ENCODE data around the gene NAV3.

The NAV3 gene

DNA sequence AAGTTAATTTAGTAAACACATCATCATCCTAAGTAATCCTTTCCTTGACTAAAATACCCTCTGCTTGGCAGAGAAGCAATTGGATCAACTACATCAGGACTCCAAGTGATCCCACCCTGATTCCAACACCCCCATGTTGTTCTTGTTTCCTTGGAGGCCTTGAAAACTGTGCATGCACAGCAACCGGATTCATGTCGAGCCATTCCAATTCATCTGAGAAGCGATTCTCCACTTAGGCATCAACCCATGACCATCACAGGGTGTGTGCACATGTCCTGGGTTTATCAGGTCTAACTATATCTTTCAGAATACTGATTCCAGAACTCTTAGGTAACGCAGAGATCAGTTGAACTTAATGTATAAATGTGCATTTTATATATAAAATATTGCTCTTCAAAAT is 163.0 kb downstream of the NAV3 start:
- DNase-seq, result no peak

DNA sequence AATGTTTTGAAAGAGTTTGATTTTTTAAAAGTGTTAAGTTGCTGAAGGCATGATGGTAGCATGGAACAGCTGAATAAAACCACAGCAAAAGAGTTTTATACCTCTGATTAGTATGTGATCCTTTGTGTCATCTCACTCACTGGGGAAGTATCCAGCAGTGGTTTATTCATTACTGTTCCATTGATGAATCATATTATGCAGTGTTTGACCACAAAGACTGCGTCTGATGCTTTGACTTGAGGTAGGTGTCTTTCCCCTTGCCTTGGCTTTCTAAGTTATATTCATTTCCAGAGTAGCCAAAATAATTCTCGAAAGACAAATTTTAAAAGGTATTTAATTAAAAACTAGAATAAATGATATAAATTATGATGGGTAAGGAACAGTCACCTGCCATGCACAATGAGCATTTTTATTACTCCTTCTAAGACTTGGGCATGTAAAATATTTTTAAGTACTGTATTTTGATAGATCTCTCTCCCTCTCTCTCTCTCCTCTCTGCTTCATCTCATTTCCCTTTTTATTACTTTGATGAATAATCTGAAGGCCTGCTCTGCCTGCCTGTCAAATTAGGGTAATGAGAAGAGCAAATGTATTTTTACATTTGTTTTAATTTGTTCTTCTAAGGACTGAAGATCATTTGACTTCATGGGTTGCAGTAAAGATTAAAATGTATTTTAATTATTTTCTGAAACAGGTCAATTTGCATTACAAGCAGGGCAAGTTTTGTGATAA is 164.9 kb downstream of the NAV3 start:
- DNase-seq, result no peak

DNA sequence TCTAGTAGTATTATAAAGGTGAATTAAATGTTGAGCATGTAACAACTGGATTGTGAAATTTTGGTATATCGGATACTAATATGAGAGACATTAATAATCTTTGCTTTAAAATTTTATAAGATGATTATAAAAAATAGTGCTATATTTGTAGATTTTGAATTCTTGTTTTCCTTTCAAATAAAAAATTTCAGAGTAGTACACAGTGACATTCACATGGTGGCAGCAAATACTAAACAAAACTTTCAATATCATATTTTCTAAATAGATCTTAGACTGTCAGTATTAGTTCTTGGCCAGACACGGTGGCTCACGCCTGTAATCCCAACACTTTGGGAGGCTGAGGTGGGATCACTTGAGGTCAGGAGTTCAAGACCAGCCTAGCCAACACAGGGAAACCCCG is 166.0 kb downstream of the NAV3 start:
- DNase-seq, result no peak

DNA sequence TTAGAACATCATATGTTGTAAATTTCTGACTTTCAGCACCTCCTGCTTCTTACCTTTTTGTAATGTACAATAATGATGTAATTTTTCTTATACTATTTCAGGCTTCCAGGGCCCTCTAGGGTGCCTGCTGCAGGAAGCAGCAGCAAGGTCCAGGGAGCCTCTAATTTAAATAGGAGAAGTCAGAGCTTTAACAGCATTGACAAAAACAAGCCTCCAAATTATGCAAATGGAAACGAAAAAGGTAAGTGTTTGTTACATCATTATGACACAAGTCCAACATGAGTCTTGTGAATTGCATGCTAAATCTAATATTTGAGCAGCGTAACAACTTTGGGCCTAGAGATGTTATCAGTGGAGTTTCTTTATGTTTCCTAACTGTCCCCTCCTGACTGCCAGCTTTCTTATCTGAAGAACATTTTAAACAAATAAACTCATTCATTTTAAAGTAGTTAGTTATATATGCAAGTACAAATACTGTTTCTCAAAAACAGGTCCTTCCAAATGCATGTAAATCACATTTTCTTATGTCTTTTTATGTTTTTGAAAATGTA is 167.6 kb downstream of the NAV3 start:
- DNase-seq, result no peak

DNA sequence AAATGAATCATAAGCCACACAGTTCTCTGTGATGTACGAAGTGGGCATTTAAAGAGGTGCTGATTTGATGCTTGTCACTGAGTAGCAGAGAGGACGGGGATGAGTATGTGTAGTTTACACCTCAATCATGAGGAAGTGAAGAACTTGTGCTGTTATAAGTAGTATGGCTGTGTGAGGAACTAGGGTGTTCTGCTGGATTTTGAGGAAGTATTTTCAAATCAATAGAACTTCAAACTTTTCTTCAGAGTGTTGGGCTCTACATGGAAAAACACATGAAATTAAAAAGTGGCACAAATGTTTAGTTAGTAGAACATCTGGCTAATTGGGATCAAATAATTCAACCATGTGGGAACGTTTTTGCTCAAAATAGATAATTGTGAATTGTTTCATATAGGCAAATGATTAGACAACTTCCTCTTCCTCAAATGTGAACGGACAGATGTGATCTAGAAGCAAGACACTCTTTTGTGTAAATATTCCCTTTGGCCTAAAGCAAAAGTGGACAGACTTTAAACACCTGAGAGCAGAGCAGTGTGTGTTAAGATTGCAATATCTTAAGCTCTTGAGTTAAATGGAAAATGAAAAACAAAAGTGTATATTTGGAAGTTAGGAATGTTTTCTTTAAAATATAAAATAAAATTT is 168.5 kb downstream of the NAV3 start:
- DNase-seq, result no peak

DNA sequence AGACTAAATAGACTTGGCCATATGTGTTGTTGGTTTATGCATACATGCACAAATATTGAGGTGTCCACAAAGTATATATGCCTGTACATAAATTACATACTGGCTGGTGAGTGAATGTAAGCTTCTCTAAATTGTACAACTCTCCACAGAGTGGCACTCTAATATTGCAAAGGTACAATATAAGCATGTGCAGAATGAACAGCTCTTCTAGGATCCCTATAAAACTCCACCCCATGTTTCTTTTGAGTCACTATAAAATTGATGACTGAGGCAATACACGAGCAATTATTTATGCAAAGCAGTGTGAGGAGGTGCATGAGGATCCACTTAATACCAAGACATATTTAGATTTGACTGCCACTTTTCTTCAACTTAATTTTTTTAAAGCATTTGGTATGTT is 172.2 kb downstream of the NAV3 start:
- DNase-seq, result no peak

DNA sequence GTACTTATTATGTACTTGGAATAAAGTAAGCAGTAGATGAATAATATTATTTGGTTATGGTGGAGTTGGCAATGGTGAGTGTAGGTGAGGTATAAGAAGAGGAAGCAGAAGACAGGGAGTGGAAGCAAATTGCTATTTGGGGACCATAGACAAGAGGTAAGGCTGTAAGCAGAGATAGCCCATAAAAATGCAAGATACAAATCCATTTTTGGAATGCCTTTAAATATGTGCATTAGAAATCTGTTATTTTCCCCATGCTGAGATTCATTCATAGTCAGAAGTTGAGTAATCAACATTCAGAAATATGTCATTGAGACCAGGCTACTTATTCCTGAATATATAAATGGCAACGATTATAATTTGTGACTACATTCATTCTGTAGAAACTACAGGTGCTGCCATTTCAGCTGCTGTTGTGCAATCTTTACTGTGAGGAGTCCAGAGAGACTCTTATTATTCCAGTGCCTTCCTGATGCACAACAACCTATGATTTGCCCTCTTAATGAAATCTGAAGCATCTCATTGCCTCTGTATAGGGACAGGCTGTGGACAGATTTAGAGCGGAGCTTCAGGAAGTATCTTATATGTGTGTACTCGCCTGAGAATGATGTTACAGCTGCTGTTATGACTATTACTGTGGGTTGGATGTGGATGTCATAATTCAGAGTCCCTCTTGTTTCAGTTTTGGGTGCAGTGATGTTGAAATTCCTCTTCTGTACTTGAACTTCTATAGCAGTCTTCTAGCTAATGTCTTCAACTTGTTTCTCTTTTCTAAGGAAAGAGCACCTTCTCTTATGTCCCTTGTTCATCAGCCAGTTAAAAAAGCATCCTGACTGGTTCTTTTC is 173.8 kb downstream of the NAV3 start:
- no peak for DNase-seq

DNA sequence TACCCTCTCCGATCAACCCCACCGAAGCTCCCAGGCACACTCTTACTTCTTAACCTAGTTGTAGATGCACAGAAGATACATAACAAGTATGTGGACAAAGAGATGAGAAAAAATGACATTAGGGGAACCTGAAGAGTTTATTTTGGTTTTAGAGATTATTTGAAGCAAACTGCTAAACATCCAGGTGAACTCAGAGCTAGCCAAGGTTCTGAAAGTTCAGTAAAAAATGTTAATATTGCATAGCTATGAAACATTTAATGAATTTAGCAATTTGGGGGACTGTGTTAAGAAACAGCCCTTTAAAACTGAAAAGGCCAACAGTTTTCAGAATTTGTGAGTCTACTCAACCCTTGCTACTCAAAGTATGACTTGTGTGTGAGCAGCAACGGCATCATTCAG is 174.4 kb downstream of the NAV3 start:
- no peak for DNase-seq

DNA sequence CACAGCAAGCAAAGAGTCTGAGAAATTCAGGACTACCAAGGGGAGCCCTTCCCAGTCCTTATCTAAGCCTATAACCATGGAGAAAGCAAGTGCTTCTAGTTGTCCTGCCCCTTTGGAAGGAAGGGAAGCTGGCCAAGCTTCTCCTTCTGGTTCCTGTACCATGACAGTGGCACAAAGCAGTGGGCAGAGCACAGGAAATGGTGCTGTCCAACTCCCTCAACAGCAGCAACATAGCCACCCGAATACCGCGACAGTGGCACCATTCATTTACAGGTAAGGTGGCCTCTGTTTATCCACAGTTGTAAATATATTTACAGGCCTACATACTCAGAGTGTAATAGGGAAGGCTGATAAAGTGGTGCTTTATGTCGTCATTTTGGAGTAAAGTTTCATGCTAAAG is 176.5 kb downstream of the NAV3 start:
- DNase-seq, result no peak

DNA sequence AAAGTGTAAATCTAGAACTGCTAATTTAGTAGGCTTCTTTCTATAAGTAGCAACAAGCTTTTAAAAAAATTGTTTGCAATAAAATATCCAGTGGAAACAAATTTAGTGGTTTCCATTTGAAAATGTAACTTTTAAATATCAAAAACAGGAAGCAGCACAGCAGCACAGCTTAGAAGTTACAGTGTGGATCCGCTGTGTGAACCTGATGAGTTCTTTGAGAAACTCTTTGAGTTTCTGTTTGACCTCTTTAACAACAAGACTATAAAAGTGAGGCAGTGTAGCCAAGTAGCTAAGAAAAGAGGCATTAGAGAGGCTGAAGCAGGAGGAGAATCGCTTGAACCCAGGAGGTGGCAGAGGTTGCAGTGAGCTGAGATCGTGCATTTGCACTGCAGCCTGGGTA is 178.3 kb downstream of the NAV3 start:
- no peak for DNase-seq

DNA sequence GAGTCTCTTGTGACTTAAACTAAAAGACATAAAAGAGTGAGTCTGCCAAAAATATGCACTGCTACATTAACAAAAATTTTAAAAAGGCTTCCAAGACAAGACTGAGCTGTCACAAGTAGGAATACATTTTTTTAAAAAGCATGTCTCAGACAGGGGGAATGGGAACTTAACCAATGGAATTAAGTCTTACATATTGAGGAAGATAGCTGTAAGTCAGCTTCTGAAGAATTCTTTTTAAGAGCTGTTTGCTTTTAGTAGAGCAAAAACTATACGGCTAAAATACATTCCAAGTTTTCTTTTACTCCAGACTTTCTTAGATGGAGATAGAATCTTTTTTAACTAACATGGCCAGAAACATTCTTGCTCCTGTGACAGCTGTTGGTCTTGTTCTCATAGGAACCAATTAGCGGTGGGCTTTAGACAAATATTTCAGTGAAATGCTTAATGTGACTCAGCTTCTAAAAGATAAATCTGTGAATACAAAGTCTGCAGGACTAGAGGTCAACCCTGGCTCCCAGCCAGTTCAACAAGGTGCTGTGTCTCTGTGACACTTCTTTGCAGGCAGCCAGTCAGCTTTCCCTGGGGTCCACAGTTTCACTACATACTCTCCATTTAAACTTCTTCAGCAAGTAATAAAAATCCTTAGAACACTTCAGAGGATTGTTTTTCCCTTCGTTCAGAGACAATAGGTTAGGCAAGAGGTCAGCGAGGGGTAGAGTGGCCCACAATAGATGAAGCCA is 187.6 kb downstream of the NAV3 start:
- no peak for DNase-seq

DNA sequence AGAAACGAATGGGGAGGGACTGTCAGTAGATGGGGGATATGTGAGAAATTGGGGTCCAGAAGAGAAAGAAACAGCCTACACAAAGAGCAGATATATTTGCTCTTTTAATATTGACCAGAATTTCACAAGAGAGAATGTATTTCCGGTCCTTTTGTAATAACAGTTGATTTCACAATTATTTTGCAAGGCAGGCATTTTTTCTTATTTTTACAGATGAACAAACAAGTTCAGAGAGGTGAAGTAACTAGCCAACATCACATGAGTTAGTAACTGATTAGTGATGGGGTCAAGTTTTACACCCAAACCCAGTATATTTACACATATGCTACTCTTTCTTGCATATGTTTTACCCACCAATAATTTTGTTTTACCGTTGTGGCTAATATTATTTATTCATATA is 188.2 kb downstream of the NAV3 start:
- no peak for DNase-seq

DNA sequence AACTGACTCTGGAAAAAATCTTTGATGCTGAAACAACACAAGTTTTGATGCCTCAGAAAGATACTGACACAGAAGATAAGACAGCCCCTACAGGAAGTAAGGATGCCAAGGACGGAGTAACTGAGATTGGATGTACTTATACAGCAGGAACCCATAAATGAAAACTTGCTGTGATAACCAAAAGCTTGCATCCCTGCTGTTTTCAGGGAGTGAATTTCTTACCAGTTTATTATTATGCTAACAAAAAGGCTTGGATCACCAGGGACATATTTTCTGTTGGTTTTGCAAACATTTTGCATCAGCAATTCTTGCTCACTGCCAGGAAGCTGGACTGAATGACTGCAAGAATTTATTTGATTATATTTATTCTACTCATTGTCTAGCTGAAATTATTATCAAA is 197.7 kb downstream of the NAV3 start:
- DNase-seq, result no peak

DNA sequence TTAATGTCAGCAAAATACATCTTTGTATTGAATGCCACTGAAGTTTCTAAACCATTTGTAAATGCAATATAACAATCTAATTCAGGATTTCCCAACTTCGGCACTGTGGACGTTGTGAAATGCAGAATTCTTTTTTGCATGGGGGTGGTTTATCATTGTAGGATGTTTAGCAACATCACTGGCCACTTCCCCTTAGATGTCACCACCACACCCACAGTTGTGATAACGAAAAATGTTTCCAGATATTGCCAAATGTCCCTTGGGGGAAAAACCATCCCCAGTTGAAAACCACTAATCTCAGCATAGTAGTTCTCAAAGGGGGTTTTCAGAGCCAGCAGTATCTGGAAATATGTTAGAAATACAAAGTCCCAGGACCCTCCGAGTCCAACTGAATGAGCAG is 203.3 kb downstream of the NAV3 start:
- DNase-seq, result no peak

DNA sequence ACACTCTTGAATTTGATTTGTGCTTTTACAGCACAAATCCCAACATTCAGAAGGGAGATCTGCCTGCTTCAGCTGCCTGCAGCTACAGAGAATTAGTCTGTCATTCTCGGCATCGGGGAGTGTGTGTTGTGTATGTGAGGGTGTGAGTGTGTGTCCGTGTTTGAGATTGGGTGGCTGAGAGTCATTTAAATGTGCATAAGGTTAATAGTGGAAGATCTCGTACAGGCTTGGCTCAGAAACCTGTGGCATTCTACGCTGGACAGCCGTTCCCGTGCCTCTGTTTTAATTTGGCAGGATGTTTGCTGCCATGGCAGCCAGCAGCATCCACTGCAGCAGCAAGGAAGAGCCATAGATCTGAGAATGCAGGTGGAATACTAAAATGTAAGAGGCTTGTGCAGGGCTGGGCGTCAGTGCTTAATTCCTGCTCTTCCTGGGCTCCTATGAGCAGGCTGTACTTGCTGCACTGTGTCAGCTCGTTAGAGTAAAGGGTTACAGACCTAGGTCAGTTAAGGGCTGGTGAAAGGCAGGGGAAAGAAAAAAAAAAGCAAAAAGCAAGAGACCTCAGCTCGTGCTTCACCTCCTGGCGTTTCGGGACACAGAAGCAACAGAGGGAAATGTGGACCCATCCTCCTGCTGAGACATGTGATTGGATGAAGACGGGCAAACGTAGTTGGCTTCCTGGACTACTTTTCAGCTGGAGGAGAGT is 205.4 kb downstream of the NAV3 start:
- DNase-seq, result no peak

DNA sequence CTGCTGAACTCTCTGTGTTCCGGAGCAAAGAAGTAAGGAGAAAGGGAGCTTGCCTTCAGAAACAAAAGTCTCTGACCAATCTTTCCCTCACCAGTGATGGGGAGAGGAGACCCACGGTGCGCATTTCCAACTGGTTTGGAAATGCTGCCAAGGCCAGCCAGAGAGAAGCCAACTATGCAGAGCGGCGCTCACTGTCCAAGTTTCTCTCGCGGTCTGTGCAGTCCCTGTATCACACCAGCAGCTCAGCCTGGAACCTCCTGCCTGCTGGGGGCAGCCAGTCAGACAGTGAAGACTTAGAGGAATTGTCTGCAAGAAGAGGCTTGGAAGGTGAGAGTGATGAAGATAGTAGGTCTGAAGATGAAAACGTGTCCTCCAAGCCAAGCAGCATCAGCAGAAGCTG is 206.2 kb downstream of the NAV3 start:
- DNase-seq, result no peak

DNA sequence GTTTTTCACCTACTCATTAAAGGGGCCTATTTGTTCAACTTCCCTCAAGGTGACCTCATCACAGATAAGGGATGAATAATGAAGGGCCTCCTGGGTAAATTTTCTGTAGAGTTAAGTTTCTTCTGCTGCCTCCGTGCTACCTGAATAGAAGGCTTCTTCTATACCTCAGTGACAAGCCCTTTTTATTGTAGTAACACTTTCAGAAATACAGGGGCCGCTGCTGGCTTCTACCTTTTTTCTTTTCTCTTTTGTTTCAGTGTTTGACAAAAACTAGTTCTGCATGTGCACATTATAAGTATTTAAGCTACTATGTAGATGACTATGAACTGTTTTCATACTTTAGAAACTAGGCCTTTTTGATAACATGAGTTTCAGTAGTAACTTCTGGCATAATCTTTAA is 207.0 kb downstream of the NAV3 start:
- no peak for DNase-seq

DNA sequence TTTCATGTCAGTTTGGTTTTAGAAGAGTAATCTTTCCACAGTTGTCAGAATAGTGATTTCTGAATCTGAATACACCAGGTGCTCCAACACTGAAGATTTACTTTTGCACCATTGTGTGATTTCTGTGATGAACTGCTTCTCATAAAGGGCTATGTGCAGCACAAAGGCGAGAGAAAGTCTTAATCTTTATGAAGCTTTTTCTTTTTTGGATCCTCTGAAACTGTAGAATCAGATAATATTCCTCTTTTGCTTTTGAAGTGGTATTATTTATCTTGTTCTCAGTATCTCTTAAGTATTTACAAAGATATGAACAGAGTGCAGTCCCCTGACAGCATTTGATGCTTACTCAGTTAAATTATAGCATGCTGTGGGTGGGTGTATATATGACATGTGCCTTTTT is 207.8 kb downstream of the NAV3 start:
- DNase-seq, result no peak

DNA sequence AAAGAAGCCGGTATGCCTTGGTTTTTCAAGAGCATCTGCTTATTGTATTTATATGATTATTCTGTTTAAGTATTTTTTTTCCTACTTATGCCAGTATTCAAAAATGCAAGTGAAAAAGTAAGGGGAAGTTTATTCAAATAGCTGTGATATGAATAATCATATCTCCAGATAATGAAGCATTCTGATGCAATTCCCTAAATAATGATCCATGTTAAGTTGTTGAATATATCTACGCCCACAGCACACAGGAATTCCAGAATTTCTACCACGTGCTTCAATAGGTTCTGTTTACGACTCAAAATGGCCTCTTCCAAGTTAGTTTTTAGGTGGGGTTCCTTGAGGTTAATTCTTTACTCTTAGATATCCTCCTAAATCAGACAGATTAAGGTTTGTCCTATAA is 208.3 kb downstream of the NAV3 start:
- DNase-seq, result no peak

DNA sequence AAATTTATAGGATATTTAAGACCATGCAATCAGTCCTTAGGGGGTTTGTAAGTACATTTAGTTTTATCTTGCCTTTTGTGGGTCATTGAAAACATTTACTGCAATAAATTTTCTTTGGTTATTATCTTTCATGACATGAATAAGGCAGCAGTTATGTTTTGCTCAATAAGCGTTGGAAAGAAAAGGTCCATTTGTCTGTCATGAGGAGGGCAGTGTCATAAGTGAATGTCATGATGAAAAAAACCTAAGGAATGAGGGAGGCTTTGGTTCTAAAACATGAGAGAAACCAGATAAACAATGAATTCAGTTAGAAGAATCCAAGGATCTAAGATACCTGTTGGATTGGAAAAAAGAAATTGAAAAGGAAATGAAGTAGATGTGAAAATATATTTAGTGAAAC is 209.4 kb downstream of the NAV3 start:
- DNase-seq, result no peak

DNA sequence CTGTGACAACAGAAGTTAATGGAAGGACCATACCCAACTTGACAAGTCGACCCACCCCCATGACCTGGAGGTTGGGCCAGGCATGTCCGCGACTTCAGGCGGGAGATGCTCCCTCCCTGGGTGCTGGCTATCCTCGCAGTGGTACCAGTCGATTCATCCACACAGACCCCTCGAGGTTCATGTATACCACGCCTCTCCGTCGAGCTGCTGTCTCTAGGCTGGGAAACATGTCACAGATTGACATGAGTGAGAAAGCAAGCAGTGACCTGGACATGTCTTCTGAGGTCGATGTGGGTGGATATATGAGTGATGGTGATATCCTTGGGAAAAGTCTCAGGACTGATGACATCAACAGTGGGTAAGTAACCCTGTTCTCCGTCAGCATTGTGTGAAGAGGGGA is 220.1 kb downstream of the NAV3 start:
- DNase-seq, result no peak

DNA sequence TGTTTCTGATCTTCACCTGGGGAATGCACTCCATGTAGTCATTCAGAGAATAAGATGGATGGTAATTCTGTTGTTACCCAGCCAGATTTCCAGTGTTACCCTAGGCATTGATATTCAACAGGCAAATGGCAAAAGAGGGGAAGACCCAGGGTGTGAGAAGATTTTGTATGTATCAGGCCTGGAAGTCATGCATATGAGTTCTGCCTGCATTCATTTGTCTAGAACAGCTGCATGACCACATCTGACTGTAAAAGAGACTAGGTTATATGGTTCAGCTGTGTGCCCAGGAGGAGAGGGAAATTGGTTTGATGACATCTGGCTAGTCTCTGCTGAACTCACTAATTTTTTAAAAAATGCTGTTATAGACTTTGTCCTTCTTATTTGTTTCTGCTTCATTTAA is 224.9 kb downstream of the NAV3 start:
- no peak for DNase-seq
